HepG2 (cell line): ENCODE measurements around the gene DNASE2. TPM values are rescaled to one million over a fixed set of nuclear protein-coding genes. Genes with fewer than 3 reads are reported as not detected.

ENCODE experiments used
- ARNT2 ChIP-seq: sonication (generic); formaldehyde crosslinking; IDR thresholded peaks from 2 replicates; pipeline ENCODE4 v1.8.0; 2022; ENCODE audit warnings: mild to moderate bottlenecking, low read depth, missing genetic modification reagents, moderate library complexity
- CENPT ChIP-seq: sonication (generic); formaldehyde crosslinking; IDR thresholded peaks from 2 replicates; pipeline ENCODE4 v1.8.0; 2022; ENCODE audit warnings: low read depth, mild to moderate bottlenecking, moderate library complexity, missing genetic modification reagents
- CREBL2 ChIP-seq: sonication (generic); formaldehyde crosslinking; IDR thresholded peaks from 2 replicates; pipeline ENCODE4 v1.8.1; 2023; ENCODE audit warnings: missing genetic modification reagents, mild to moderate bottlenecking, borderline replicate concordance
- DRAP1 ChIP-seq: IDR thresholded peaks from 2 replicates; pipeline ENCODE4 v1.6.1; 2016; ENCODE audit warnings: missing genetic modification reagents, missing compliant biosample characterization
- FOXA1 ChIP-seq, 2 experiments: fragments of 450-650 bp in 1 of 2; sonication (generic) in 1 of 2; formaldehyde crosslinking in 1 of 2; IDR thresholded peaks; 2 replicates each; pipeline versions ENCODE4 v1.4.0 to v1.6.1; 2016 to 2020; ENCODE audit warnings: missing genetic modification reagents in 1 of 2
- GATAD1 ChIP-seq: IDR thresholded peaks from 2 replicates; pipeline ENCODE4 v1.6.1; 2016; ENCODE audit warnings: missing genetic modification reagents, missing compliant biosample characterization
- HNRNPLL ChIP-seq: fragments of 200-400 bp; formaldehyde crosslinking; IDR thresholded peaks from 2 replicates; pipeline ENCODE4 v1.6.1; 2017; ENCODE audit warnings: mild to moderate bottlenecking, low read depth, low read length; ENCODE audit not compliant: poor library complexity, severe bottlenecking
- KMT2A ChIP-seq: sonication (generic); formaldehyde crosslinking; IDR thresholded peaks from 2 replicates; pipeline ENCODE4 v1.4.0; 2020; ENCODE audit warnings: missing genetic modification reagents
- MYPOP ChIP-seq: sonication (generic); formaldehyde crosslinking; IDR thresholded peaks from 2 replicates; pipeline ENCODE4 v1.8.1; 2023; ENCODE audit warnings: mild to moderate bottlenecking, moderate library complexity, missing genetic modification reagents
- NCOA2 ChIP-seq: sonication (generic); formaldehyde crosslinking; IDR thresholded peaks from 2 replicates; pipeline ENCODE4 v1.8.0; 2022; ENCODE audit warnings: inconsistent platforms
- NONO ChIP-seq, 2 experiments: fragments of 450-650 bp in 1 of 2; sonication (generic) in 1 of 2; formaldehyde crosslinking in 1 of 2; IDR thresholded peaks in 1 of 2; conservative IDR thresholded peaks in 1 of 2; 2 replicates each; pipeline versions ENCODE4 v1.6.1 to v1.8.0; 2017 to 2022; ENCODE audit warnings: mild to moderate bottlenecking in 1 of 2, missing genetic modification reagents in 1 of 2, moderate library complexity in 1 of 2
- NR1H2 ChIP-seq: sonication (generic); formaldehyde crosslinking; IDR thresholded peaks from 2 replicates; pipeline ENCODE4 v1.8.1; 2022; ENCODE audit warnings: low read depth, missing genetic modification reagents, borderline replicate concordance
- PHF21A ChIP-seq: sonication (generic); formaldehyde crosslinking; IDR thresholded peaks from 2 replicates; pipeline ENCODE4 v1.5.0; 2020; ENCODE audit warnings: mild to moderate bottlenecking, missing genetic modification reagents
- PLRG1 ChIP-seq: fragments of 450-650 bp; conservative IDR thresholded peaks from 2 replicates; pipeline ENCODE4 v1.6.1; 2016
- SUZ12 ChIP-seq: fragments of 150-350 bp; IDR thresholded peaks from 2 replicates; pipeline ENCODE4 v1.6.1; 2014; ENCODE audit warnings: low read depth, low read length
- ZBTB25 ChIP-seq: IDR thresholded peaks from 2 replicates; pipeline ENCODE4 v1.6.1; 2018; ENCODE audit warnings: missing genetic modification reagents
- ZBTB4 ChIP-seq: sonication (generic); formaldehyde crosslinking; IDR thresholded peaks from 2 replicates; pipeline ENCODE4 v1.4.0; 2020; ENCODE audit warnings: missing genetic modification reagents, mild to moderate bottlenecking, borderline replicate concordance
- ZNF143 ChIP-seq: sonication (generic); formaldehyde crosslinking; IDR thresholded peaks from 2 replicates; pipeline ENCODE4 v1.4.0; 2020; ENCODE audit warnings: missing genetic modification reagents
- ZNF431 ChIP-seq: sonication (generic); formaldehyde crosslinking; IDR thresholded peaks from 2 replicates; pipeline ENCODE4 v1.9.0; 2022; ENCODE audit warnings: missing genetic modification reagents, low read depth, mild to moderate bottlenecking, borderline replicate concordance
- ZNF432 ChIP-seq: sonication (generic); formaldehyde crosslinking; IDR thresholded peaks from 2 replicates; pipeline ENCODE4 v1.5.0; 2020; ENCODE audit warnings: missing genetic modification reagents, mild to moderate bottlenecking, borderline replicate concordance
- ZNF703 ChIP-seq: sonication (generic); formaldehyde crosslinking; IDR thresholded peaks from 2 replicates; pipeline ENCODE4 v1.5.1; 2020; ENCODE audit warnings: missing genetic modification reagents, mild to moderate bottlenecking, moderate library complexity, borderline replicate concordance
- ZNF740 ChIP-seq: sonication (generic); formaldehyde crosslinking; IDR thresholded peaks from 2 replicates; pipeline ENCODE4 v1.4.0; 2020; ENCODE audit warnings: missing genetic modification reagents
- ZNF780A ChIP-seq: sonication (generic); formaldehyde crosslinking; IDR thresholded peaks from 2 replicates; pipeline ENCODE4 v1.8.0; 2022; ENCODE audit warnings: mild to moderate bottlenecking, missing genetic modification reagents, moderate library complexity
- polyA plus RNA-seq, 8 experiments: library from polyadenylated mRNA; depleted of rRNA in 3 of 8; stranded (reverse) in 7 of 8; unstranded in 1 of 8; fragments of >200 nt; fragmentation: Illumina TruSeq in 4 of 8; extraction: Trizol in 4 of 8; gene quantifications; 2 replicates each; pipeline versions ENCODE4 v1.2.1 to v1.2.3, GENCODE V29; 2011 to 2016; ENCODE audit warnings: low read depth in 4 of 8, missing spikeins in 1 of 8, mixed read lengths in 1 of 8; ENCODE audit not compliant: insufficient read depth in 1 of 8
- total RNA-seq, 5 experiments: library from RNA; depleted of rRNA; stranded (reverse); fragments of >200 nt; fragmentation: Illumina TruSeq; extraction: Trizol; gene quantifications; 2 replicates each; pipeline ENCODE4 v1.2.3, GENCODE V29; 2016; ENCODE audit warnings: low read depth in 1 of 5

The DNASE2 gene
- total and polyA plus RNA-seq, 2 of the 13 experiments (the other 11 are each of a cell fraction or from before 2014, with no cell fraction given), result 7.5 to 16.2 TPM

- no peak for TF ChIP-seq ZNF740 (CRISPR knock-in tag)
- 0 out of 2 replicates have a peak, but pooled peaks have one; percentile 31 for TF ChIP-seq MYPOP (CRISPR knock-in tag)
- no peak for TF ChIP-seq FOXA1 (IDR thresholded peaks at IDR 0.05)
- no peak for TF ChIP-seq FOXA1 (CRISPR knock-in tag; IDR thresholded peaks at IDR 0.05)
- no peak for TF ChIP-seq CENPT (CRISPR knock-in tag)
- TF ChIP-seq NCOA2 (CRISPR knock-in tag), result 0 out of 2 replicates have a peak, but pooled peaks have one; percentile 12
- no peak for TF ChIP-seq ZBTB25 (CRISPR knock-in tag)
- no peak for TF ChIP-seq SUZ12
- no peak for TF ChIP-seq ZNF780A (CRISPR knock-in tag)
- no peak for TF ChIP-seq ZNF143 (CRISPR knock-in tag)
- TF ChIP-seq ZNF432 (CRISPR knock-in tag), result no peak; the same call in 1 of the 2 replicates
- TF ChIP-seq NR1H2 (CRISPR knock-in tag), result no peak
- TF ChIP-seq DRAP1 (CRISPR knock-in tag), result peak; percentile 76
- peak; percentile 98 for TF ChIP-seq GATAD1 (CRISPR knock-in tag)
- no peak for TF ChIP-seq ARNT2 (CRISPR knock-in tag)
- TF ChIP-seq HNRNPLL, result peak; percentile 44
- no peak for TF ChIP-seq ZNF431 (CRISPR knock-in tag)
- TF ChIP-seq ZNF703 (CRISPR knock-in tag), result 0 out of 2 replicates have a peak, but pooled peaks have one; percentile 59
- no peak for TF ChIP-seq PLRG1
- peak; percentile 74 for TF ChIP-seq PHF21A
- no peak; the same call in none of the 2 replicates for TF ChIP-seq KMT2A (CRISPR knock-in tag)
- no peak for TF ChIP-seq ZBTB4 (CRISPR knock-in tag)
- TF ChIP-seq CREBL2 (CRISPR knock-in tag), result no peak
- TF ChIP-seq NONO (IDR thresholded peaks at IDR 0.05), result no peak
- peak; percentile 70 for TF ChIP-seq NONO (CRISPR knock-in tag; conservative IDR thresholded peaks at IDR 0.05)
These were observed 9.7 kb upstream of the DNASE2 start, which contains the start of gene GCDH (continued) for GRCh38 chr19:12890787-12891552.
